Astrocyte (in vitro differentiated cells and primary cell): ENCODE results near the gene KLHL33. TPM values are rescaled to one million over a fixed set of nuclear protein-coding genes. Genes with fewer than 3 reads are reported as not detected.

Source experiments
- DNase-seq: peaks from one replicate; pipeline ENCODE4 v3.0.0-alpha.2; 2010; ENCODE audit warnings: low read depth
- FAIRE-seq: peaks from 2 replicates; lab custom pipeline; 2011; peaks lifted over from hg19 to GRCh38; lab: Jason Lieb, UNC
- H2AFZ ChIP-seq: 2 replicates; pipeline ENCODE4 v1.6.0; 2012; ENCODE audit warnings: low read depth, low read length, inconsistent platforms
- H3K27ac ChIP-seq: 2 replicates; pipeline ENCODE4 v1.5.1; 2011; ENCODE audit warnings: low read depth, low read length, inconsistent platforms
- H3K27me3 ChIP-seq: 2 replicates; pipeline ENCODE4 v1.6.0; 2011; ENCODE audit warnings: low read length, inconsistent platforms; ENCODE audit not compliant: insufficient read depth
- H3K36me3 ChIP-seq: 2 replicates; pipeline ENCODE4 v1.5.1; 2011; ENCODE audit warnings: low read length, inconsistent platforms; ENCODE audit not compliant: insufficient read depth
- H3K4me1 ChIP-seq: 2 replicates; pipeline ENCODE4 v1.5.1; 2011; ENCODE audit warnings: low read length, inconsistent platforms; ENCODE audit not compliant: insufficient read depth
- H3K4me2 ChIP-seq: 2 replicates; pipeline ENCODE4 v1.6.0; 2012; ENCODE audit warnings: low read length, inconsistent platforms
- H3K4me3 ChIP-seq: 2 replicates; pipeline ENCODE4 v1.5.1; 2011; ENCODE audit warnings: low read depth, mild to moderate bottlenecking, low read length, inconsistent platforms; ENCODE audit not compliant: insufficient read depth
- H3K79me2 ChIP-seq: 2 replicates; pipeline ENCODE4 v1.6.0; 2012; ENCODE audit warnings: mild to moderate bottlenecking, low read length, inconsistent platforms; ENCODE audit not compliant: insufficient read depth
- H3K9ac ChIP-seq: 2 replicates; pipeline ENCODE4 v1.6.0; 2012; ENCODE audit warnings: mild to moderate bottlenecking, low read length, inconsistent platforms
- H3K9me3 ChIP-seq: 2 replicates; pipeline ENCODE4 v1.5.1; 2012; ENCODE audit warnings: low read depth, mild to moderate bottlenecking, low read length, inconsistent platforms; ENCODE audit not compliant: insufficient read depth
- H4K20me1 ChIP-seq: 2 replicates; pipeline ENCODE4 v1.6.0; 2012; ENCODE audit warnings: low read length, inconsistent platforms; ENCODE audit not compliant: insufficient read depth
- H3K27ac Mint-ChIP-seq: one replicate; pipeline ENCODE4 v1.8.0; 2021; ENCODE audit warnings: mild to moderate bottlenecking, mixed read lengths; ENCODE audit not compliant: unreplicated experiment
- H3K27me3 Mint-ChIP-seq: one replicate; pipeline ENCODE4 v1.8.0; 2021; ENCODE audit warnings: low read depth, mixed read lengths; ENCODE audit not compliant: unreplicated experiment
- H3K36me3 Mint-ChIP-seq: one replicate; pipeline ENCODE4 v1.8.0; 2021; ENCODE audit warnings: low read depth, mixed read lengths; ENCODE audit not compliant: unreplicated experiment
- H3K4me1 Mint-ChIP-seq: one replicate; pipeline ENCODE4 v1.8.0; 2021; ENCODE audit warnings: low read depth, mixed read lengths; ENCODE audit not compliant: unreplicated experiment
- H3K4me3 Mint-ChIP-seq: one replicate; pipeline ENCODE4 v1.8.0; 2021; ENCODE audit warnings: mild to moderate bottlenecking, moderate library complexity, mixed read lengths; ENCODE audit not compliant: unreplicated experiment
- H3K9me3 Mint-ChIP-seq: one replicate; pipeline ENCODE4 v1.8.0; 2021; ENCODE audit warnings: mild to moderate bottlenecking, mixed read lengths; ENCODE audit not compliant: unreplicated experiment
- CTCF ChIP-seq: IDR thresholded peaks from 2 replicates; pipeline ENCODE4 v1.5.1; 2011; ENCODE audit warnings: low read depth, mild to moderate bottlenecking, inconsistent platforms, low read length, moderate library complexity; ENCODE audit not compliant: insufficient read depth
- EZH2 ChIP-seq: IDR thresholded peaks from 2 replicates; pipeline ENCODE4 v1.6.1; 2012; ENCODE audit warnings: mild to moderate bottlenecking, low read length, inconsistent platforms; ENCODE audit not compliant: insufficient read depth
- total RNA-seq: library from RNA; stranded (reverse); gene quantifications from 2 replicates; pipeline ENCODE4 v1.2.1, GENCODE V29; 2021

Gene KLHL33
- total RNA-seq, 1 donor from 2014 or later = 0.07 TPM

- H3K4me3 Mint-ChIP-seq = no peak overlapping the region
- no peaks in the 10 kb centered on the region for H3K27me3 ChIP-seq
- H3K9ac ChIP-seq = no peak overlapping the region
- TF ChIP-seq EZH2 (no peak), CTCF (no peak)
- DNase-seq (no peak), FAIRE-seq (no peak)
- no peak overlapping the region for H3K4me3 ChIP-seq
- no peak overlapping the region for H3K27ac ChIP-seq
- no peaks in the 10 kb centered on the region for H3K27me3 Mint-ChIP-seq
- H3K9me3 Mint-ChIP-seq = no peaks in the 10 kb centered on the region
- no peaks in the 10 kb centered on the region for H3K4me1 Mint-ChIP-seq
- H3K36me3 Mint-ChIP-seq = peaks cover 31% of the 10 kb centered on the region
- H3K4me2 ChIP-seq = no peak overlapping the region
- no peaks in the 10 kb centered on the region for H4K20me1 ChIP-seq
- no peak overlapping the region for H3K27ac Mint-ChIP-seq
- no peaks in the 10 kb centered on the region for H3K4me1 ChIP-seq
- no peak overlapping the region for H2AFZ ChIP-seq
- no peaks in the 10 kb centered on the region for H3K79me2 ChIP-seq
- H3K9me3 ChIP-seq = no peaks in the 10 kb centered on the region
- H3K36me3 ChIP-seq = peaks cover 40% of the 10 kb centered on the region
Observed at GRCh38 chr14:20383032-20383431, 52.9 kb downstream of the KLHL33 start.

GRCh38 chr14:20382526-20382925 is 53.4 kb downstream of the KLHL33 start:
- FAIRE-seq (no peak), DNase-seq (no peak)
- Histone ChIP-seq H3K27ac (no peak overlapping the region), H3K27me3 (no peaks in the 10 kb centered on the region), H3K79me2 (no peaks in the 10 kb centered on the region), H3K9ac (no peak overlapping the region), H3K4me1 (no peaks in the 10 kb centered on the region), H4K20me1 (no peaks in the 10 kb centered on the region), H3K36me3 (peaks cover 40% of the 10 kb centered on the region), H3K4me2 (no peak overlapping the region), H2AFZ (no peak overlapping the region), H3K4me3 (no peak overlapping the region), H3K9me3 (no peaks in the 10 kb centered on the region)
- peaks cover 31% of the 10 kb centered on the region for H3K36me3 Mint-ChIP-seq
- H3K4me1 Mint-ChIP-seq = no peaks in the 10 kb centered on the region
- H3K4me3 Mint-ChIP-seq = no peak overlapping the region
- H3K27ac Mint-ChIP-seq = no peak overlapping the region
- H3K9me3 Mint-ChIP-seq = no peaks in the 10 kb centered on the region
- no peak for TF ChIP-seq CTCF
- TF ChIP-seq EZH2 = no peak
- H3K27me3 Mint-ChIP-seq = no peaks in the 10 kb centered on the region

GRCh38 chr14:20381341-20381740 is 54.6 kb downstream of the KLHL33 start:
- FAIRE-seq (no peak), DNase-seq (no peak)
- Mint-ChIP-seq H3K9me3 (no peaks in the 10 kb centered on the region), H3K27me3 (no peaks in the 10 kb centered on the region), H3K4me1 (no peaks in the 10 kb centered on the region), H3K36me3 (peaks cover 35% of the 10 kb centered on the region), H3K27ac (no peak overlapping the region), H3K4me3 (no peak overlapping the region)
- no peak overlapping the region for H3K4me2 ChIP-seq
- H3K9ac ChIP-seq = no peak overlapping the region
- no peaks in the 10 kb centered on the region for H3K4me1 ChIP-seq
- no peaks in the 10 kb centered on the region for H3K79me2 ChIP-seq
- H3K36me3 ChIP-seq = peaks cover 40% of the 10 kb centered on the region
- H4K20me1 ChIP-seq = no peaks in the 10 kb centered on the region
- H2AFZ ChIP-seq = no peak overlapping the region
- H3K27me3 ChIP-seq = no peaks in the 10 kb centered on the region
- H3K9me3 ChIP-seq = no peaks in the 10 kb centered on the region
- no peak overlapping the region for H3K4me3 ChIP-seq
- H3K27ac ChIP-seq = no peak overlapping the region
- no peak for TF ChIP-seq EZH2
- no peak for TF ChIP-seq CTCF
